Right forelimb (tissue), 1 donor: ENCODE data around the gene CFH.
"Not testable (repeated sequence)": the region's sequence is repeated elsewhere in the genome, so short reads cannot be mapped to it uniquely, and the experiment has no call there.

ENCODE experiments used
- DNase-seq: peaks from one replicate; pipeline ENCODE4 v3.0.0-alpha.2; 2018

Gene CFH

GRCh38 chr1:196773713-196774112 lies 121.9 kb downstream of the CFH start:
- no peak for DNase-seq

- DNase-seq = no peak
These were observed 122.3 kb downstream of the CFH start for GRCh38 chr1:196774175-196774574.

GRCh38 chr1:196774603-196775002 lies 122.8 kb downstream of the CFH start, which contains the start of gene CFHR3:
CFHR3 (plus strand) TSS chr1:196774840; CDS start chr1:196774887, 47 bp downstream.
- no peak for DNase-seq

GRCh38 chr1:196777603-196778002 lies 125.8 kb downstream of the CFH start:
- DNase-seq = no peak

- DNase-seq = no peak
These were observed 127.2 kb downstream of the CFH start for GRCh38 chr1:196779093-196779492.

- not testable (repeated sequence) for DNase-seq
These were observed 139.4 kb downstream of the CFH start for GRCh38 chr1:196791252-196791651.

- DNase-seq = not testable (repeated sequence)
These were observed 142.3 kb downstream of the CFH start for GRCh38 chr1:196794103-196794502.
